Fibroblast of skin of right biceps (primary cell): ENCODE measurements around the gene GALR1.
"Not testable (repeated sequence)": the region's sequence is repeated elsewhere in the genome, so short reads cannot be mapped to it uniquely, and the experiment has no call there.

Experiments used
- DNase-seq: peaks from one replicate; pipeline ENCODE4 v3.0.0-alpha.2; 2013

GALR1 gene

GRCh38 chr18:77249569-77250500, at the start of gene GALR1:
Gene GALR1 (plus strand): TSS chr18:77249848. CDS start chr18:77250549, 701 bp downstream.
- DNase-seq = no peak

DNA sequence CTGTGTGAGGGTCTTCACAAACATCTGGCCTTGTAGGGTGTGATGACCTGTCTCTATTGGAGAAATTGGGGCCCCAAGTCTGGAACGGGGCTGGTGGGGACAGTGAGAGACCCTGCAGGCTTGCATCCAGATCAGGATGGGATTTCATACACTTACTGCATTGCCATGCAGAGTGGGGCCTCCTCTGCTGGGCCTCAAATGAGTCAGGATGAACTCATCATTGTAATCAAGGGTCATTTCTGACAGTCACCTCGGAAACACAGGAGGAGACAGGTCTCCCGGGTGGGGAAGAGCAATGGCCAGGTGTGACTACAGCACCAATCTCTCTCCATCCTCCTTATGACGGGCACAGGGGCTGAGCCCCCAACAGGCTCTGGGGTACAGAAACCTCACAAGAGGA, 48.1 kb upstream of the GALR1 start:
- no peak for DNase-seq

- DNase-seq = no peak
Observed at GRCh38 chr18:77202329-77202728, 47.3 kb upstream of the GALR1 start.

DNA sequence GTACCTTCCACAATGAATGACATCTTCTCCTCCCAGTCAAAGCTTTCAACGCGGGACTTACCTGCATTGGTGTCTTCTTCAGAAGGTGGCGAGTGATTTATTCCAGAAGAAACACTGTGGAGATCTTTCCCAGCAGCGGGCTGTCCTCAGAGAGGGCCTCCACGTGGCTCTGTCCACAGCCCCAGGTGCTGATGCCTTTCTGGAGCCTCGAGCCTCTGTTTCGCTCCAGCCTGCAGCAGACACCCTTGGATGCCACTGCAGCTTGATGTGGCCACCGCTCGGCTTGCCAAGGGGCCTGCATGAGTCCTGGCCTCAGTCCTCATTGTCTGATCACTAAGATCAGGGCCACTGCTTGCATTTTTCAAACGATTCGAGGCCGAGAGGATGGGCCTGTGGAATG, 46.6 kb upstream of the GALR1 start:
- peak; percentile 9 for DNase-seq

GRCh38 chr18:77203851-77204250, 45.8 kb upstream of the GALR1 start:
- no peak for DNase-seq

- no peak for DNase-seq
Observed at GRCh38 chr18:77205769-77206168, 43.9 kb upstream of the GALR1 start.

DNA sequence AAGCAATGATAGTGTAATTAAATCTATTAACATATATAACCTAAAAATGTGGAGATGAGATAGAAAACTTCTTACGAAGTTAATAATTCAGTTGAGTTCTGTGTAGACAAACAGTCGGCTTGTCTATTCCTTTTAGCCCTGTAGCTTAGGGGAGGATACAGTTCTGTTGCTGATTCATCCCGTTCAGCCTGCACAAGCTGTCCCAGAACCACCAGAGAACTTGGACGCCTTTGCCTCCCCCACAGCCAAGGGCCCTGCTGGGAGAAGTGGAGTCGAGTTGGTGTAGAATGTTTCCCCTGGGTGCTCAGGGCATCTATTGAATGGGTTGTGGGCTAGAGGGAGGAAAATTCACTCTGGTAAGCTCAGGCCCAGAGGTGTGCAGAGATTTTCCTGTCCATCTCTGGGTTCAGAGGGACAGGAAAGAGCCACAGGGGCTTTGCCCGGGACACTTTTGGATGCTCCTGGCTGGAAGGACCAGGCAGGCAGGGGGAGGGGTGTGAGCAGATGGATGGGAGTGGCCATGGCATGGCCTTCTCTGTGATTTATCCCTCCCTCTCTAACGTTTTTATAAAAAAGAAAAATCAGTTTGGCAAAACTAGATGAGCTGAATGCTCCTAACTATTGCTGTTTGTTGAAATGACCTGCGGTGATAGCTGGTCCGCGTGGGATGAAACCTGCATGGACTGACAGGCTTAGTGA, 42.8 kb upstream of the GALR1 start:
- peak; percentile 39 for DNase-seq

GRCh38 chr18:77207540-77207939, 42.1 kb upstream of the GALR1 start:
- peak; percentile 76 for DNase-seq

- peak; percentile 41 for DNase-seq
Observed at GRCh38 chr18:77208964-77209363, 40.7 kb upstream of the GALR1 start.

DNA sequence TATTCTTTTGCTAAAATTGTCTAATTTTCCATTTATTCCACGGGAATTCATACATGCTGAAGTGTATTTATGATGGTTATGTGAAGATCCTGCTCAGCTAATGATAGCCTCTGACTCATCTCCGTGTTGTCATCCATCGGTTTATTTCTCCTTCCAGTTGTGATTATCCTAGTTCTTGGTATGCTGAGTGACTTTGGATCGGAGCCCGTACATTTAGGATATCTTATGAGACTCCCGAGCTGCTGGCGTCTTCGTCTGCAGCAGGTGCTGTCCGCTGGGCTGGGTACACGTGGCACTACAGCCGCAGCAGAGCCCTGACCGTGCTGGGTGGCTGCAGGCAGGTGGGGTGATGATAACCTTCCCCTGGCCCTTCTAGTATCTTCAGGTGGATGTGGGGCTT, 40.1 kb upstream of the GALR1 start:
- DNase-seq = peak; percentile 53

DNA sequence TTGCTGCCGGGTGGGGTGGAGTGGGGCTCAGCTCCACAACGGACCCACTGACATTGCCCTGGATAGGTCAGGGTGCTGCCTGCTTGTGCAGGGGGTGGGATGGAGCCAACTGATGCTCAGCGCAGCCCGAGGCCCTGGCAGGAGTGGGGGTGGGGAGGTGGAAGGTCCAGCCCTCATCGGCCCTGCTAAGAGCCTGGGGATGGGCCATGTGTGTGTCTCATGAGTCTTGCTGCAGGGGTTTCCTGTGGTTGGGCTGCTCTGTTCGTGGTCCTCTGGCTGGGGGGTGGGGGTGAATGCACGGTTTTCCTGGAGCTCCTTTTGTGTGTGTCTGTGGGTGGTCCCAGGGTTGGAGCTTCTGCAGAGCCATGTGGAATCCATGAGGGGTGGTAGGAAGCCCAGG, 39.4 kb upstream of the GALR1 start:
- DNase-seq = peak; percentile 50

- no peak for DNase-seq
Observed at GRCh38 chr18:77218642-77219041, 31.0 kb upstream of the GALR1 start.

- no peak for DNase-seq
Observed at GRCh38 chr18:77220726-77221125, 28.9 kb upstream of the GALR1 start.

DNA sequence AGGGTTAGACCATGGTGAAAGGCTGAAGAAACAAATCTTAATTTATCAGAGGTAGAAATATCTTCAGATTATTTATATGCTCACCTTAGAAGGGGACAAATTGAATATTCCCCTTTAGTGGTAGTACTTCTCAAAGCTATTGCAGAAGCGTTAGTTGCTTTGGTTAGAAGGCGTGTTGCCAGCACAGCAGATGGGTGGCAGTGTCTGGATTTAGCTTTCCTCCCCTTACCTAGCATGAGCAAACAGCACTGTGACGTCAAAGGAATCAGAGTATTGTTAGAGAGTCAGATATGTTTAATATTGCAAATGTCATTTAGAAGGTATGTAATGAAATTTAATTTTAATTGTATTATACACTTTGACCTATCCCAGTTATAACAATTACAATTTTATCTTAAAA, 27.2 kb upstream of the GALR1 start:
- no peak for DNase-seq

- no peak for DNase-seq
Observed at GRCh38 chr18:77223221-77223639, 26.4 kb upstream of the GALR1 start.

DNA sequence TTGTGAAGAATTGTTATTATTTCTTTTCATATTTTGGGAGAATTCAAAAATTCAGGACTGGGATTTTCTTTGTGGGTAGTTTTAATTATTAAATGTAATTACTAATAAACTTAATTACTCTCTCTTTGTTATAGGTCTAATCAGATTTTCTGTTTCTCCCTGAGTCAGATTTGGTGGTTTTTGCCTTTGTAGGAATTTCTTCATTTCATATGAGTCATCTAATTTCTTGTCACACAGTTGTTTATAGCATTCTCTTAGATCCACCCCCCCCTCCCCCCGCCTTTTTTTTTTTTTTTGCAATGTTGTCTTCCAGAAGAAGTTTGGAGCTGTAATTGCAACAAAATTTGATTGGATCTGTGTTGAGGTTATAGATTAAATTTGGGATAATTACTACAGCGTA, 26.0 kb upstream of the GALR1 start:
- peak; percentile 28 for DNase-seq

GRCh38 chr18:77230645-77231044, 19.0 kb upstream of the GALR1 start:
- DNase-seq = no peak

- no peak for DNase-seq
Observed at GRCh38 chr18:77234504-77235365, 14.9 kb upstream of the GALR1 start.

DNA sequence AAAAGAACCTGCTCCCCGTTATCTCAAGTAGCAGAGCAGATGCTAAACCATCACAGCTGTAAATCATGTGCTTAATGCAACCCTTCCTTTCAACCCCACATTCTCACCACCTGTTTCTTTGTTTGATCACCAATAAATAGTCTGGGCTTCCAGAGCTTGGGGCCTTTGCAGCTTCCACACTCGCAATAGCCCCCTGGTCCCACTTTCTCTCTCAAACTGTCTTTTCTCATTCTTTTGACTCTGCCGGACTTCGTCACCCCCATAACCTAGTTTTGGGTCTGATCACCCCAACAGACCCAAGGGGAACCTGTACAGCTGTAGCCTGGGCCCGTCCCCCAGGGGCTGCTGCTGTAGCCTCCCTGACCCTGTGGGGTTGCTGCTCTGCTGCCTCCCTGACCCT, 10.4 kb upstream of the GALR1 start:
- DNase-seq = not testable (repeated sequence)

- no peak for DNase-seq
Observed at GRCh38 chr18:77248873-77249568, 627 bp upstream of the GALR1 start.

DNA sequence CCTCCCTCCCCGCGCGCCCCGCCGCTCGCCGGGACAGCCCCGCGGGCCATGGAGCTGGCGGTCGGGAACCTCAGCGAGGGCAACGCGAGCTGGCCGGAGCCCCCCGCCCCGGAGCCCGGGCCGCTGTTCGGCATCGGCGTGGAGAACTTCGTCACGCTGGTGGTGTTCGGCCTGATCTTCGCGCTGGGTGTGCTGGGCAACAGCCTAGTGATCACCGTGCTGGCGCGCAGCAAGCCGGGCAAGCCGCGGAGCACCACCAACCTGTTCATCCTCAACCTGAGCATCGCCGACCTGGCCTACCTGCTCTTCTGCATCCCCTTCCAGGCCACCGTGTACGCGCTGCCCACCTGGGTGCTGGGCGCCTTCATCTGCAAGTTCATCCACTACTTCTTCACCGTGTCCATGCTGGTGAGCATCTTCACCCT, 865 bp downstream of the GALR1 start:
- no peak for DNase-seq

DNA sequence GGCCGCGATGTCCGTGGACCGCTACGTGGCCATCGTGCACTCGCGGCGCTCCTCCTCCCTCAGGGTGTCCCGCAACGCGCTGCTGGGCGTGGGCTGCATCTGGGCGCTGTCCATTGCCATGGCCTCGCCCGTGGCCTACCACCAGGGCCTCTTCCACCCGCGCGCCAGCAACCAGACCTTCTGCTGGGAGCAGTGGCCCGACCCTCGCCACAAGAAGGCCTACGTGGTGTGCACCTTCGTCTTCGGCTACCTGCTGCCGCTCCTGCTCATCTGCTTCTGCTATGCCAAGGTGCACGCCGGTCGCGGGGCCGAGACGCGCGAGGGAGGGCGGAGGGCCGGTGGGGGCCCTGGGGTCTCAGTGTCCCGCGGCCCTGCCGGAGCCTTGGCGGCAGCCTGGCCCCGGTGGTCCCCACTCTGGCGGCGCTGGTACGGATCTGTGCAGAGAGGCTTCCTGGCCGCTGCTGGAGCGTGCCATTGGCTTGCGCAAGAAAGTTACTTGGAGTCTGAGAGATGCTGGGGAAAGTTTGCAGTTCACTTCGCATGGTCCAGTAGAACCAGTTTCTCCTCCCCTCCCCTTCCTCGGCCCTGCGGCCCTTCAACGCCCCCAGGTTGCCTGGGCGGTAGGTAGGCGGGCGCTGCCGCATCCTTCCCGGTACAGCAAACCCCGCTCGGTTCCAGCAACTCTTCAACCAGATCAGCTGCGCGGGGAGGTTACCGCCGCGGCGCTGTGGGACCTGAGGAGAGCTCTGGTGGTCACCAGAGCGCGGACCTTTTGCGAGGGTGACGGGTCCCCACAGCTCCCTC, 1.5 kb downstream of the GALR1 start:
- DNase-seq = no peak
